SK-N-SH (cell line): ENCODE results near the gene BCAR3.

ENCODE experiments used
- CTCF ChIP-seq: fragments of 200-600 bp; sonication (generic); IDR thresholded peaks from 2 replicates; pipeline ENCODE4 v1.6.1; 2017; ENCODE audit warnings: antibody characterized with exemption, mild to moderate bottlenecking, moderate library complexity
- EP300 ChIP-seq, 2 experiments: IDR thresholded peaks; 2 replicates each; pipeline versions ENCODE4 v1.4.0 to v1.6.1; 2012; ENCODE audit warnings: borderline replicate concordance in 1 of 2, low read depth in 1 of 2, low read length in 1 of 2
- GABPA ChIP-seq: IDR thresholded peaks from 2 replicates; pipeline ENCODE4 v1.4.0; 2012; ENCODE audit warnings: low read depth, mild to moderate bottlenecking
- JUND ChIP-seq: IDR thresholded peaks from 2 replicates; pipeline ENCODE4 v1.4.0; 2012
- MAX ChIP-seq: IDR thresholded peaks from 2 replicates; pipeline ENCODE4 v1.4.0; 2012; ENCODE audit warnings: low read depth
- MXI1 ChIP-seq: IDR thresholded peaks from 2 replicates; pipeline ENCODE4 v1.6.1; 2012; ENCODE audit warnings: mild to moderate bottlenecking, low read depth, low read length, improper control_type of control experiment
- POLR2AphosphoS5 ChIP-seq: IDR thresholded peaks from 2 replicates; pipeline ENCODE4 v1.6.1; 2012; ENCODE audit warnings: low read depth, low read length
- RAD21 ChIP-seq: IDR thresholded peaks from 2 replicates; pipeline ENCODE4 v1.6.1; 2012; ENCODE audit warnings: mild to moderate bottlenecking, low read length
- RCOR1 ChIP-seq: fragments of 150-350 bp; IDR thresholded peaks from 2 replicates; pipeline ENCODE4 v1.6.1; 2017; ENCODE audit warnings: antibody characterized with exemption, low read length
- REST ChIP-seq: IDR thresholded peaks from 2 replicates; pipeline ENCODE4 v1.6.1; 2012; ENCODE audit warnings: mild to moderate bottlenecking, low read depth, low read length, moderate library complexity
- TEAD4 ChIP-seq: IDR thresholded peaks from 2 replicates; pipeline ENCODE4 v1.4.0; 2012; ENCODE audit warnings: mild to moderate bottlenecking, borderline replicate concordance; ENCODE audit not compliant: insufficient read depth
- USF2 ChIP-seq: fragments of 150-350 bp; IDR thresholded peaks from 2 replicates; pipeline ENCODE4 v1.6.1; 2017; ENCODE audit warnings: antibody characterized with exemption, low read length, low read depth, borderline replicate concordance
- YY1 ChIP-seq: IDR thresholded peaks from 2 replicates; pipeline ENCODE4 v1.4.0; 2012; ENCODE audit warnings: low read depth, mild to moderate bottlenecking

DNA sequence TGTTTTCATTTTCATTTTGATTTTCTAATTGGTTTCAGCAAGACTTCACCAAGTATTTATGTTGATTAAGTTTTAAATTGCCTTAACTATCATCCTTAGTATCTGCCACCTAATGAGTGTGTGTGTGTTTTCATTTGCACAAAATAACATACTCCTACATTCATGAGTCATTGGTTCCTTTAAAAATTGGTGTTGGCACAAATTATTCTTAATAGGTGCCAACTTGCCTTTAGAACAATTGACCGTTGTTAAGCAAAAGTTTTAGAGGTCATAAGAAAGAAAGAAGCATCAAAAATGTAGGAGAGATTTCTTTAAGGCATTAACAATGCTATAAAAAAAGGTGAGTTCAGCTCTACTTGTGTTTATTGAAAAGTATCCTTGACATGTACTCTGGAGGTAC is 156.2 kb downstream of the BCAR3 start:
- TF ChIP-seq TEAD4 (no peak), CTCF (no peak), RAD21 (no peak), POLR2AphosphoS5 (no peak), MAX (no peak), MXI1 (no peak), RCOR1 (no peak), EP300 (IDR thresholded peaks at IDR 0.05; ENCODE audit: borderline replicate concordance in 1 of 2, low read depth in 1 of 2, low read length in 1 of 2) (no peak), GABPA (no peak), YY1 (no peak), REST (no peak), JUND (no peak), USF2 (no peak)
